NOMO-1 (cell line): Measurements from ENCODE around the gene SPATA12.
A peak's percentile ranks its signal among the peaks of the same experiment; 100 is the strongest.

Source experiments
- DNase-seq, 2 experiments: peaks; one replicate each; lab custom pipeline; 2025; ENCODE audit not compliant: unreplicated experiment in 2 of 2; lab: John Stamatoyannopoulos, UW

SPATA12 gene

GRCh38 chr3:57048728-57049127 lies 11.7 kb upstream of the SPATA12 start:
- no peak for DNase-seq

- no peak for DNase-seq
These were observed 7.8 kb upstream of the SPATA12 start for GRCh38 chr3:57052662-57053061.

- no peak for DNase-seq
These were observed 7.3 kb upstream of the SPATA12 start for GRCh38 chr3:57053122-57053521.

GRCh38 chr3:57057351-57057750 lies 3.1 kb upstream of the SPATA12 start:
- no peak for DNase-seq

- no peak for DNase-seq
These were observed 1.1 kb upstream of the SPATA12 start for GRCh38 chr3:57059411-57059810.

GRCh38 chr3:57061556-57061955 lies 1.1 kb downstream of the SPATA12 start:
- no peak for DNase-seq

- no peak for DNase-seq
These were observed 1.7 kb downstream of the SPATA12 start for GRCh38 chr3:57062101-57062631.

- no peak for DNase-seq
These were observed 2.6 kb downstream of the SPATA12 start for GRCh38 chr3:57063032-57063431.

- DNase-seq, result peak in 1 of 2 experiments; percentile 7
These were observed 3.5 kb downstream of the SPATA12 start for GRCh38 chr3:57064001-57064400.

- peak; percentile 5 to 35 for DNase-seq
These were observed 4.1 kb downstream of the SPATA12 start for GRCh38 chr3:57064572-57064971.

GRCh38 chr3:57065588-57065987 lies 5.1 kb downstream of the SPATA12 start:
- no peak for DNase-seq

- no peak for DNase-seq
These were observed 6.0 kb downstream of the SPATA12 start for GRCh38 chr3:57066471-57066870.

- peak; percentile 83 to 91 for DNase-seq
These were observed 8.1 kb downstream of the SPATA12 start for GRCh38 chr3:57068437-57069089.

GRCh38 chr3:57069503-57069902 lies 9.0 kb downstream of the SPATA12 start:
- DNase-seq, result no peak

GRCh38 chr3:57073628-57074027 lies 13.2 kb downstream of the SPATA12 start:
- DNase-seq, result no peak

GRCh38 chr3:57074135-57074534 lies 13.7 kb downstream of the SPATA12 start:
- no peak for DNase-seq

- DNase-seq, result no peak
These were observed 16.0 kb downstream of the SPATA12 start for GRCh38 chr3:57076422-57076951.

GRCh38 chr3:57077630-57078343 lies 17.3 kb downstream of the SPATA12 start:
- DNase-seq, result no peak

- DNase-seq, result peak; percentile 16 to 42
These were observed 17.8 kb downstream of the SPATA12 start for GRCh38 chr3:57078344-57078634.

GRCh38 chr3:57078635-57079473 lies 18.4 kb downstream of the SPATA12 start:
- DNase-seq, result peak in 1 of 2 experiments; percentile 9

- no peak for DNase-seq
These were observed 19.0 kb downstream of the SPATA12 start for GRCh38 chr3:57079474-57079831.
